ENCODE data around the gene FOXA3.

The FOXA3 gene

GRCh38 chr19:45897261-45897812, 33.2 kb downstream of the FOXA3 start:
- DNase-seq = no peak

DNA sequence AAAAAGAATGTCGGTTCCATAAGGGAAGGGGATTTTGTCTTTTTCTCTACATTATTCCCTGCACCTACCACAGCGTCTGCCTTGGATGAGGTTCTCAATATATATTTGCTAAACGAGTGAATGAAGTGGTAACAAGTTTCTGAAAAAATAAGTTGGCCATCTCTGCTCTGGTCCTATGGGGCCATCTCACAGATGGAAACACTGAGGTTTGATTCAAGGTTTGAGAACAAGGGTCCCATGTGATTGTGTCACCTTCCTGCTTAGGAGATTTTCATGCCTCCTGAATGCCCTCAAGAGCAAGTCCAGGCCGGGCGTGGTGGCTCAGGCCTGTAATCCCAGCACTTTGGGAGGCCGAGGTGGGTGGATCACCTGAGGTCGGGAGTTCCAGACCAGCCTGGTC, 35.1 kb downstream of the FOXA3 start:
- no peak for DNase-seq

GRCh38 chr19:45899919-45900589, 35.9 kb downstream of the FOXA3 start:
- no peak for DNase-seq

GRCh38 chr19:45900738-45901431, 36.8 kb downstream of the FOXA3 start:
- DNase-seq = no peak

DNA sequence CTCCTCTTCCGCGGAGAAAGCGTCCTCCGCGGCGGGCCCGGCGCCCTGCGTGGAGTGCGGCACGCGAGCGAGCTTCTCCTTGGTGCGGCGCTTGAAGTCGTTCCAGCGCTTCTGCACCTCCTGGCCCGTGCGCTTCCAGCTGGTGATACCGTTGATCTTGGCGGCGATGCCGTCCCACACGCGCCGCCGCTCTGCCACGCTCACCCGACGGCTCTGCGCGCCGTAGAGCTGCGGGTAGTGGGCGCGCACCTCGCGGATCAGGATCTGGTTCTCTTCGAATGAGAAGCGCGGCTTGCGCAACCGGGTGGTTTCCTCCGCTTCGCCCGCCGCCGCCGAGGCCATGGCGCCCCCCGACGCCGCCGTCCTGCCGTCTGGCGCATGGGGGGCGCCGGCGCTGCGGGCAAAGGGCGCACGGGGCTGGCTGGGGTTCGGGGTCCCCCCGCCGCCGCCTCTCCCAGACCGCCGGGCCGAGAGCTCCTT, 37.3 kb downstream of the FOXA3 start:
- peak; percentile 33 for DNase-seq

- no peak for DNase-seq
Observed at GRCh38 chr19:45901912-45902650, 38.0 kb downstream of the FOXA3 start, which contains the start of gene MYPOP. TSS of gene MYPOP (minus strand) at chr19:45902613. CDS start at chr19:45901773, 840 bp downstream.

- DNase-seq = peak; percentile 99
Observed at GRCh38 chr19:45902651-45903625, 38.8 kb downstream of the FOXA3 start.

GRCh38 chr19:45905011-45905410, 40.9 kb downstream of the FOXA3 start:
- DNase-seq = no peak

DNA sequence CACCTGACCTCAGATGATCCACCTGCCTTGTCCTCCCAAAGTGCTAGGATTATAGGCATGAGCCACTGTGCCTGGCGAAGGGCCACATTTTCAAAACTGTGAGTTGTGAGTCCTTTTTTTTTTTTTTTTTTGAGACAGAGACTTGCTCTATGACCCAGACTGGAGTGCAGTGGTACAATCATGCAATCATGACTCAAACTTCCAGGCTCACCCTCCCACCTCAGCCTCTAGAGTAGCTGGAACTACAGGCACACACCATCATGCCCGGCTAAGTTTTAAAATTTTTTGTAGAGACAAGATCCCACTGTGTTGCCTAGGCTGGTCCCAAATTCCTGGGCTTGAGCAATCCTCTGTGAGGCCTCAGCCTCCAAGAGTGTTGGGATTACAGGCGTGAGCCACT, 42.1 kb downstream of the FOXA3 start:
- no peak for DNase-seq

DNA sequence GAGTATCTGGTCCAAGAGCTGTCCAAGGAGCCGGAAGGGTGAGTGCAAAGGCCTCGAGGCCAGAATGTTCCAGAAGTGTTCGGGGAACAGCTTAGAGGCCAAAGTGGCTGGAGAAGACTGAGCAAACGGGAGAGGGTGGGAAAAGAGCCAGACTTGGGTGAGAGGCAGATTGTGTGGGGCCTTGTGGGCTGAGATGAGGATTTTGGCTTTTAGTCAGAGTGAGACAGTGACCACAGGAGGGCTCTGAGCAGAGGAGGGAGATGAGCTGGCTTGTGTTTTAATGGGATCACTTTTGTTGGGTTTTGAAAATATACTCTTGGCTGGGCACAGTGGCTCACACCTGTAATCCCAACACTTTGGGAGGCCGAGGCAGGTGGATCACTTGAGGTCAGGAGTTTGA, 44.8 kb downstream of the FOXA3 start:
- no peak for DNase-seq

- DNase-seq = no peak
Observed at GRCh38 chr19:45911291-45911690, 47.2 kb downstream of the FOXA3 start.

GRCh38 chr19:45913874-45914830, 50.0 kb downstream of the FOXA3 start, which contains the start of gene NANOS2:
TSS of gene NANOS2 (minus strand) at chr19:45914778. CDS start at chr19:45914693, 85 bp downstream.
- no peak for DNase-seq

GRCh38 chr19:45917421-45918091, 53.4 kb downstream of the FOXA3 start:
- DNase-seq = no peak

GRCh38 chr19:45918721-45919120, 54.6 kb downstream of the FOXA3 start:
- no peak for DNase-seq

GRCh38 chr19:45919678-45920077, 55.6 kb downstream of the FOXA3 start:
- no peak for DNase-seq

DNA sequence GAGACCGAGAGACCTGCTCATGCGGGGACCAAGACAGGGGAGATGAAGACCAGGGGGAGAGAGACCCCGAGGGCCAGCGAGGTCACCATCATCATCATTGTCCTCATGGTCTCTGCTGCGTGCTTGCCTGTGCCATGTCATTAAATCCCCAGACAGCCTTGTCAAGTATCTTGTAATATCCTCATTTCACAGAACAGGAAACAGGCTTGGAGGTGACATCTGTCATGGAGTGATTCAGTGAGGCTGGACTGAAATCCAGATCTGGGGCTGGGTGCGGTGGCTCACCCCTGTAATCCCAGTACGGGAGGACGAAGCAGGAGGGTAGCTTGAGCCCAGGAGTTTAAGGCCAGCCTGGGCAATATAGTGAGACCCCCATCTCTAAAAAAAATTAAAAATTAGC, 56.3 kb downstream of the FOXA3 start:
- DNase-seq = no peak

DNA sequence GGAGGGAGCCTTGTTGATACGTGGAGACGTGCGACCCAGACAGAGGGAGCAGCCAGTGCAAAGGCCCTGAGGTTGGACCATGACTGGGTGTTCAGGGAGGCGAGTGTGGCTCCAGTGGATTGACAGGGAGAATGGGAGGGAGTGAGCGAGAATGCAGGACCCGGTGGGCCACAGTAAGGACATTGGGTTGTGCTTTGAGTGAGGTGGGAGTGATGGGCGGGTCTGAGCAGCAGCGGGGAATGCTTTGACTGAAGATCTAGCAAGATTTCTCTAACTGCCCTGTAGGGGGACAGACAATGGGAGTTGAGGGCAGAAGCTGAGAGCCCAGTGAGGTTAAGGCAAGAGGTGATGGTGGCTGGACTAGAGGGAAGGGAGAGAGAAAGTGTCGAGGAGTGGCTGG, 58.2 kb downstream of the FOXA3 start:
- DNase-seq = no peak

All from CD4-positive, alpha-beta T cell treated with Interleukin-10 for 1 hour (primary cell).